Cardiac fibroblast (primary cell): ENCODE measurements around the gene CADM4.

Source experiments
- DNase-seq, 2 donors: peaks; one replicate each; pipeline versions ENCODE4 v3.0.0 to v3.0.0-alpha.2; 2010; ENCODE audit warnings: low read depth in 2 of 2
- H3K4me3 ChIP-seq, 2 donors: replicated peaks in 1 of 2; 1 replicate in 1 of 2; 2 replicates in 1 of 2; pipeline ENCODE4 v1.5.1; 2011; ENCODE audit warnings: low read depth in 2 of 2, low read length in 2 of 2, mild to moderate bottlenecking in 2 of 2, moderate library complexity in 1 of 2
- CTCF ChIP-seq: IDR thresholded peaks from one replicate; pipeline ENCODE4 v1.5.1; 2011; ENCODE audit warnings: low read depth, mild to moderate bottlenecking, low read length, inconsistent platforms

The CADM4 gene

GRCh38 chr19:43619262-43620060 lies 20.2 kb downstream of the CADM4 start, which contains the start of gene ZNF428:
ZNF428 (minus strand) TSS chr19:43619629; CDS start chr19:43614304, 5,325 bp downstream.
- no peak for TF ChIP-seq CTCF
- peak within 1 kb of the TSS; percentile 83 to 85 for H3K4me3 ChIP-seq
- peak; percentile 89 to 93 for DNase-seq

GRCh38 chr19:43618921-43619261 lies 20.8 kb downstream of the CADM4 start:
- DNase-seq, result no peak
- H3K4me3 ChIP-seq, result peak overlapping the region; percentile 83 to 85
- TF ChIP-seq CTCF, result no peak

- no peak overlapping the region for H3K4me3 ChIP-seq
- no peak for DNase-seq
- TF ChIP-seq CTCF, result no peak
Observed at GRCh38 chr19:43616954-43617353, 22.7 kb downstream of the CADM4 start.

GRCh38 chr19:43616306-43616705 lies 23.3 kb downstream of the CADM4 start:
- DNase-seq, result no peak
- no peak overlapping the region for H3K4me3 ChIP-seq
- TF ChIP-seq CTCF, result no peak

GRCh38 chr19:43612374-43612773 lies 27.3 kb downstream of the CADM4 start:
- DNase-seq, result no peak
- TF ChIP-seq CTCF, result no peak
- no peak overlapping the region for H3K4me3 ChIP-seq

GRCh38 chr19:43611788-43612187 lies 27.9 kb downstream of the CADM4 start, which contains the start of gene SRRM5:
SRRM5 (plus strand) TSS chr19:43612088; CDS start chr19:43612122, 34 bp downstream.
- H3K4me3 ChIP-seq, result no peak within 1 kb of the TSS
- DNase-seq, result no peak
- no peak for TF ChIP-seq CTCF
